Parathyroid adenoma (tissue), 2 donors: Measurements from ENCODE around the gene KICS2.

Source experiments
- H2AFZ ChIP-seq: fragments of 300-600 bp; sonication (generic); one replicate; pipeline ENCODE4 v1.7.0; 2017; ENCODE audit warnings: antibody characterized with exemption, mild to moderate bottlenecking
- H3K27ac ChIP-seq: fragments of 300-600 bp; sonication (generic); one replicate; pipeline ENCODE4 v1.7.0; 2017
- H3K27me3 ChIP-seq: fragments of 300-600 bp; sonication (generic); one replicate; pipeline ENCODE4 v1.7.0; 2017; ENCODE audit warnings: low read length; ENCODE audit not compliant: control insufficient read depth, insufficient read depth
- H3K36me3 ChIP-seq: fragments of 300-600 bp; sonication (generic); one replicate; pipeline ENCODE4 v1.7.0; 2017; ENCODE audit warnings: low read length; ENCODE audit not compliant: control insufficient read depth, insufficient read depth
- H3K4me1 ChIP-seq: fragments of 300-600 bp; sonication (generic); one replicate; pipeline ENCODE4 v1.7.0; 2017; ENCODE audit warnings: control low read depth
- H3K4me2 ChIP-seq: fragments of 300-600 bp; sonication (generic); one replicate; pipeline ENCODE4 v1.7.0; 2017; ENCODE audit warnings: low read length
- H3K4me3 ChIP-seq: fragments of 300-600 bp; sonication (generic); one replicate; pipeline ENCODE4 v1.7.0; 2017; ENCODE audit warnings: low read depth, low read length
- H3K79me2 ChIP-seq: fragments of 300-600 bp; sonication (generic); one replicate; pipeline ENCODE4 v1.7.0; 2017; ENCODE audit warnings: control low read depth
- H3K9ac ChIP-seq: fragments of 300-600 bp; sonication (generic); one replicate; pipeline ENCODE4 v1.7.0; 2017; ENCODE audit warnings: mild to moderate bottlenecking
- H3K9me3 ChIP-seq: fragments of 300-600 bp; sonication (generic); one replicate; pipeline ENCODE4 v1.7.0; 2017; ENCODE audit warnings: low read length; ENCODE audit not compliant: control insufficient read depth
- CTCF ChIP-seq: fragments of 300-600 bp; sonication (generic); IDR thresholded peaks from one replicate; pipeline ENCODE4 v1.7.0; 2017; ENCODE audit warnings: antibody characterized with exemption, mild to moderate bottlenecking
- donor health status: primary hyperparathyroidism.

The KICS2 gene

GRCh38 chr12:64184216-64184615, 37.9 kb downstream of the KICS2 start:
- Histone ChIP-seq H3K27ac (no peak overlapping the region), H3K9me3 (no peaks in the 10 kb centered on the region), H2AFZ (no peak overlapping the region), H3K9ac (no peak overlapping the region), H3K36me3 (no peaks in the 10 kb centered on the region), H3K27me3 (no peaks in the 10 kb centered on the region), H3K4me2 (no peak overlapping the region), H3K4me3 (no peak overlapping the region), H3K79me2 (no peaks in the 10 kb centered on the region), H3K4me1 (peaks cover 8% of the 10 kb centered on the region)
- no peak for TF ChIP-seq CTCF

DNA sequence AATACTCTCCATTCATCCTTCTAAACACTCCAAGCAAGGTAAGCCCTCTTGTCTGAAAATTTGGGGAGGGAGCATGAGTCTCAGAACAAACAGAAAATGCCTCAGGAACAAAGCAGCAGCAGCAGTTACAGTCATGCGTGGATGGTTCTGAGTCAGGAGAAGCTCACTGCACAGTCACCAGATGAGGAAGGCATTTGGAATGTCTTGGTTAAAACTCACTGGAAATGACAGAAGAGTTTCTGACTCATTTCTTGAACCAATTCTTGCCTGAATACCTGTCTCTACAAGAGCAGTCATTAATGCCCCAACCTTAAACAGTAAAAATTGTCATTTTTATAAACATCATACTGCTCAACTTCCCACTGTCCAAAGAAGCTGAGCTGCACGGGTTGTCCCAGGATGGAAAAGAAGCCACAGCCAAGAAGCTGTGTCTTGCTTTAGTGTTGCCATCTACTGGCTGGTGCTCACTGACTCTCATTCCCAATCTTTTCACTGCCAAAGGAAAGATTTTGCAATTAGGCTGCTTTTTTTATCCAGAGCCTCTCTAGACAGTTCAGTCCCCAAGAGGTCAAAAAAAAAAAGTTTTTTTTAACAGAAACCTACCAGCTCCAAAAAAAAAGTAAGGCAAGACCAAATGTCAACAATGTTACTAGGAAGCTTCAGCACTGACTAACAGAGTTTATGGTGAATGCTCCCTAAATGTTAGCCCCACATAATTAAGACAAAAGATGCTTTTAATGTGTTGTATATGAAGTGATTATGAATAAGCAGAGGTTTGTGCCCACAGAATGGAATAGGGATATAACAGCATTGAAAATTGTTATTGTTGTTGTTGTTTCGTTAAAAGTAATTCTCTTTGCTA, 40.4 kb downstream of the KICS2 start:
- no peaks in the 10 kb centered on the region for H3K36me3 ChIP-seq

DNA sequence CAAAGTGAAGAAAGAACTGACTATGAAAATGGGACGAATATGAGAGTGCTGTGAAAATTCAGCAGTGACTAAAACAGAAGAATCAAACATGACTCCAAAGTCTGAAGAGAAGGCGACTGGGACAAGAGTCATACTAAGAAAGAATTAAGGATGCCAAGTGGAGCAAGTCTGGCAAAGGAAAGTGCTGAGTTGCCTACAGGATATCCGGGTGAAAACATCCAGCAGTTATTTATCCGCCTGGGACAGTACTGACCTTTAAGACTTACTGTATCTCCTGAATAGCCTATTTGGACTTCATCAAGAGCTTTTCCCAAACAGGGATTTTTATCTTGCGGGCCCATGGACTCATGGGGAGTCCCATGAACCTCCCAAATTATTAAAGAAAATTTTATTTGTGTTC, 41.1 kb downstream of the KICS2 start:
- no peak for TF ChIP-seq CTCF
- H3K9ac ChIP-seq: no peak overlapping the region

More for the DNA sequence above, 40.4 kb downstream of the KICS2 start:
- H2AFZ ChIP-seq: peak overlapping the region; percentile 49
- H3K79me2 ChIP-seq: no peaks in the 10 kb centered on the region
- peak; percentile 65 for TF ChIP-seq CTCF
- no peak overlapping the region for H3K9ac ChIP-seq
- H3K4me3 ChIP-seq: no peak overlapping the region
- no peaks in the 10 kb centered on the region for H3K9me3 ChIP-seq
- H3K4me2 ChIP-seq: peak overlapping the region; percentile 32
- peaks cover 12% of the 10 kb centered on the region for H3K4me1 ChIP-seq
- H3K27ac ChIP-seq: peak overlapping the region; percentile 25
- H3K27me3 ChIP-seq: no peaks in the 10 kb centered on the region

GRCh38 chr12:64178122-64178521, 44.0 kb downstream of the KICS2 start:
- H3K79me2 ChIP-seq: no peaks in the 10 kb centered on the region
- no peak for TF ChIP-seq CTCF
- H3K4me2 ChIP-seq: no peak overlapping the region
- H2AFZ ChIP-seq: no peak overlapping the region
- H3K9ac ChIP-seq: no peak overlapping the region
- H3K27me3 ChIP-seq: no peaks in the 10 kb centered on the region
- H3K4me1 ChIP-seq: peaks cover 17% of the 10 kb centered on the region
- no peaks in the 10 kb centered on the region for H3K36me3 ChIP-seq
- H3K4me3 ChIP-seq: no peak overlapping the region
- H3K27ac ChIP-seq: no peak overlapping the region
- H3K9me3 ChIP-seq: no peaks in the 10 kb centered on the region

More for the DNA sequence above, 41.1 kb downstream of the KICS2 start:
- no peaks in the 10 kb centered on the region for H3K9me3 ChIP-seq
- H3K27me3 ChIP-seq: no peaks in the 10 kb centered on the region
- H3K79me2 ChIP-seq: no peaks in the 10 kb centered on the region
- H3K4me2 ChIP-seq: peak overlapping the region; percentile 32
- H3K27ac ChIP-seq: peak overlapping the region; percentile 25
- H3K36me3 ChIP-seq: no peaks in the 10 kb centered on the region
- no peak overlapping the region for H3K4me3 ChIP-seq
- H3K4me1 ChIP-seq: peaks cover 12% of the 10 kb centered on the region
- H2AFZ ChIP-seq: peak overlapping the region; percentile 49

DNA sequence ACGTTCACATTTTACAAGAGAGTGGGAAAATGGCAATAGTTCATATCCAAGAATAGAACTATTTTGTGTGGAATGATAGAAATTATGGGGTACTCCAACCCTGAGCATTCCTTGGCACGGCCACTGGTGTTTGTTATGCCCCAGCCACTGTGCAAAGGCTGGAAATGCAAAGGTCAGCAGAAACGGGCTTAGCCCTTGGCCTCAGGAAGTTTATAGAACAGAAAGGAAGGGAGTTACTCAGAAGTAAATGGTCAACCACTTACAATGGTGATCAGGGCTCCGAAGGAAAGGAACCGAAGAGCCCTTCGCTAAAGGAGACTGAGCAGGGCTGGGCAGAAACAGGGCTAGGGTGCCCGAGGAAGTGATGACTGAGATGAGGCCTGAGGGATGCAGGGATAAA, 45.1 kb downstream of the KICS2 start:
- Histone ChIP-seq H3K4me1 (peaks cover 17% of the 10 kb centered on the region), H3K27me3 (no peaks in the 10 kb centered on the region), H3K27ac (no peak overlapping the region), H3K4me3 (no peak overlapping the region), H3K9ac (no peak overlapping the region), H2AFZ (no peak overlapping the region), H3K36me3 (no peaks in the 10 kb centered on the region), H3K4me2 (no peak overlapping the region), H3K79me2 (no peaks in the 10 kb centered on the region), H3K9me3 (no peaks in the 10 kb centered on the region)
- TF ChIP-seq CTCF: no peak
